Epithelial cell of proximal tubule (primary cell): ENCODE results near the gene MEA1. TPM values are rescaled to one million over a fixed set of nuclear protein-coding genes. Genes with fewer than 3 reads are reported as not detected.

Experiments
- DNase-seq: peaks from one replicate; pipeline ENCODE4 v3.0.0-alpha.2; 2011; ENCODE audit warnings: low read depth
- H3K4me3 ChIP-seq: 2 replicates; pipeline ENCODE4 v1.5.1; 2011; ENCODE audit warnings: low read depth, mild to moderate bottlenecking, low read length
- total RNA-seq: library from RNA; depleted of rRNA; stranded (reverse); fragments of >200 nt; gene quantifications from 2 replicates; pipeline ENCODE4 v1.2.3, GENCODE V29; 2015
- TF ChIP-seq, protein P1 (sequence below): conservative IDR thresholded peaks from 2 replicates; pipeline ENCODE4 v1.5.1; 2012; ENCODE audit warnings: low read depth, mild to moderate bottlenecking, low read length

MEA1 gene
- total RNA-seq, 1 donor from 2014 or later: 108 TPM

GRCh38 chr6:42993445-42993844, 20.3 kb downstream of the MEA1 start:
- DNase-seq: no peak
- TF ChIP-seq, protein P1, sequence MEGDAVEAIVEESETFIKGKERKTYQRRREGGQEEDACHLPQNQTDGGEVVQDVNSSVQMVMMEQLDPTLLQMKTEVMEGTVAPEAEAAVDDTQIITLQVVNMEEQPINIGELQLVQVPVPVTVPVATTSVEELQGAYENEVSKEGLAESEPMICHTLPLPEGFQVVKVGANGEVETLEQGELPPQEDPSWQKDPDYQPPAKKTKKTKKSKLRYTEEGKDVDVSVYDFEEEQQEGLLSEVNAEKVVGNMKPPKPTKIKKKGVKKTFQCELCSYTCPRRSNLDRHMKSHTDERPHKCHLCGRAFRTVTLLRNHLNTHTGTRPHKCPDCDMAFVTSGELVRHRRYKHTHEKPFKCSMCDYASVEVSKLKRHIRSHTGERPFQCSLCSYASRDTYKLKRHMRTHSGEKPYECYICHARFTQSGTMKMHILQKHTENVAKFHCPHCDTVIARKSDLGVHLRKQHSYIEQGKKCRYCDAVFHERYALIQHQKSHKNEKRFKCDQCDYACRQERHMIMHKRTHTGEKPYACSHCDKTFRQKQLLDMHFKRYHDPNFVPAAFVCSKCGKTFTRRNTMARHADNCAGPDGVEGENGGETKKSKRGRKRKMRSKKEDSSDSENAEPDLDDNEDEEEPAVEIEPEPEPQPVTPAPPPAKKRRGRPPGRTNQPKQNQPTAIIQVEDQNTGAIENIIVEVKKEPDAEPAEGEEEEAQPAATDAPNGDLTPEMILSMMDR: no peak
- H3K4me3 ChIP-seq: no peak overlapping the region

DNA sequence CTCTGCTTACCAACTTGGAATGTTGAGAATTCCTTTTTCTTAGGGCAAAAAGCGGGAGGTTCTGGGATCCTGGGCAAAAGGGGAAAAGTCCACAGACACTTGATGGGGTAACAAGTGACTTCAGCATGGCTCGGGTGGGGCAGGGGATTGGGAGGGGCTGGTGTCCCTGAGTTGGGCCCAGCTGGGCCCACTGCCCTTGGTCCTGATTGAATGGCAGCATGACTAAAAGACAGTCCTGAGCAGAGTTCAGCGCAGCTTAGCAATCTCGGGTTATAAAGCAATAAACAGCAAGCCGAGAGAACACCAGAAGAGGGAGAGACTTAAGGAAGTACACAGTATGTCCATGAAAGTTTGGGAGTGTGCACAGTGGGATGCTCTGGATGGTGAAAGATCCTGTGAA, 23.8 kb downstream of the MEA1 start:
- no peak overlapping the region for H3K4me3 ChIP-seq
- DNase-seq: no peak
- TF ChIP-seq, protein P1: no peak

GRCh38 chr6:42988486-42989020, 25.2 kb downstream of the MEA1 start:
- no peak for DNase-seq
- H3K4me3 ChIP-seq: no peak overlapping the region
- TF ChIP-seq, protein P1: no peak

DNA sequence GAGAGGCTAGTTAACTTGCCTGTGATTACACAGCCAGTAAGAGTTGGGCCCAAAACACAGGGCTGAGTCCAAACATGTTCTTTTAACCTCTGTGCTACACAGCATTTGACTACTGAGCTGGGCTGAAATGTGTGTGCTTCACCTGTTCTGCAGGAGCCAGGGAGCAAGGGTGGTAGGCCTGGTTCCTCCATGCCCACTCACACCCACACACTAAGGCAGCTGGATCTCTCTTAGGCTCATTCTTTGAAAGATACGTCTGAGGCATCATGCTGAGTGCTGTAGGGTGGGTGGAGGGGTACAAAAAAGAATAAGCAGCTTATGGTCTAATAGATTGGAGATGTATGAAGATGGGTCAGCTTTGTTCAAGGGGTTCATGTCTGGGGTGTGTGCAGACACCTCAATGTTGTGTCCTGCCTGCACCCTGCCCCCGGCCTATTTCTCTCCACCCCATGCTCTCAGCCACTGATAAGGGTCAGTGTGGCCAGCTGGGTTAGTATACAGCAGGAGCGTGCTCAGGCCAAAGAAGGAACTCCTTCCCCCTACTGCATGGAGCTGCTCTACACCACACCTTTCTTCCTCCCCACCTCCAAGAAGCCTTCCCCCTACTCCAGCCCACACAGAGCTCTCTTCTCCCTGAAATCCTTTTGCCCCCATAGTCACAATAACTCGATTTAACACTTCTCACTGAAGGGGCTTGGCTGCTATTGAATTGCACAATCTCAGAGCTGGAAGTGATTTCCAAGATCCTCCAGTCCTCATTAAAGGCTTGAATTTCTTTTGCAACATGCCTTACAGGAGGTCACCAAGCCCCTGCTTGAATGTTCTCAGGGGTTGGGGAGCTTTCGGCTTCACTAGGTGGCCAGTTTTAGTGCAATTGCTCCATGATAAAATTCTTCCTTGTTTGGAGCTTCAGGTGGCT, 26.0 kb downstream of the MEA1 start:
- no peak for DNase-seq
- H3K4me3 ChIP-seq: no peak overlapping the region
- TF ChIP-seq, protein P1: no peak

DNA sequence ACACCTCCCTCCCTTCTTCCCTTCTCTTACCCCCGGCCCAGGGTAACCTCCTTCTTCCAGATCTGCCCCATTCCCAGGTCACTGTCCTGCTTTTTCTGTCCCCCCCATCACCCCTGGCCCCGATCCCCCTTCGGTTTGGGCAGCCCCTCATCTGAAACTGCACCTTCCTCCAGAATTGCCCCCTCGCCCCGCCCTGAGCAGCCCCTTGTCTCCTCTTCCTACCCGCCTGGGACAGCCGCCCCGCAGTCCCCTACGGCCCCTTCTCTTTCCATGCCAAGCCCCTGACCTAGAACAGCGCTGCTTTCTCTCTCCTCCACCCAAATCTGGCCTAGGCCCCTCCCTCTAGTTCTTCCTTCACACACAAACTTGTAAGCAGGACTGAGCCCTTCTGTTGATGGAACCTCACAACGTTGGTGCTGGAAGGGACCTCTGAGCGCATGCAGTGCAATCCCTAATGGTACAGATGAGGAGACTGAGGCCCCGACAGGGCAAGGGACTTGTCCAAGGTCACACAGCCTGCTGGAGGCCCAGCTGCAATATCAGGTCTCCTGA, 28.7 kb downstream of the MEA1 start:
- TF ChIP-seq, protein P1: no peak
- H3K4me3 ChIP-seq: peak overlapping the region; percentile 95
- no peak for DNase-seq

DNA sequence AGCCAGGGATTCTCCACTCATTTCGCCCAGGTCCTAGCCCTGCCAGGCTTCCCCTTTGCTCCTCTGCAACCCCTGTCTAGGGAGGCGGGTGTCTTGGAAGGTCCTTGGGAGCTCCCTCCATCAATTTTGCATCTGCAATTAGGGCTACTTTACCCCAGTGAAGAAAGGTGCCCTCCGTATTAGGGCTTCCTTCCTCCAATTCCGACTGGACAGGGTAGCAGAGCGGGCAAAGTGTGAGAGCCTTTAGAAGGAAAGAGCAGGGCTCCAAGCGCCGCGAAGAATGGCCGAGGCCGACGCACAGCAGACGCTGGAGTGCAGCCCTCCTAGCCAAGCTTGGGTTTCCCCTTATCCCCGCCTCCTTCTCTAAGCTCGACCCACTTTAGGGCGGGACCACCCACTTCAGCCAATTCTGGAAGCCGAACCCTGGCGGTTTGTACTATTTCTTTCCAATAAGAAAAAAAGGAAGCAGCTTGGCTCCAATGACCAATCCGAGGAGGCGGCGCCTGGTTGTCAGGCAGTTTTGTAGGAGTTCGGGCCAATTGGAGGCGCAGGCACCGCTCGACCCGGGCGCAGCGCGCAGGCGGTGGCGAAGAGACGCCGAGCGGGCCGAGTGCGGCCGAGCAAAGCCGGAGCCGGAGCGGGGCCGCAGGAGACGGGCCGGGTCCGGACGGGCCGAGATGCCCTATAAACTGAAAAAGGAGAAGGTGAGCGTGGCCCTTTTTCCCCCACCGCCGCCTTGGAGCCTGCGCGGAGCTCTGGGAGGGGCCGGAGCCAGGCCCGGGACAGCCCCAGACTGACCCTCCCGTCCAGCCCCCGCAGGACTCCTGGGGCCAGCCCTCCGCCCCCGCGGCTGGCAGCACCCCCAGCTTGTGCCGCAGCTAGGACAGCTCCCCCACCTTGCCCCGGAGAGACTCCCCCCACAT, 29.5 kb downstream of the MEA1 start, which contains the start of gene PPP2R5D:
Gene PPP2R5D, plus strand, starts transcription at position 570 of the 923 bp plus-strand sequence. Its CDS starts 108 bp downstream, at position 678.
- DNase-seq: peak; percentile 94

More for the DNA sequence above, 29.5 kb downstream of the MEA1 start, which contains the start of gene PPP2R5D:
- TF ChIP-seq, protein P1: no peak
- H3K4me3 ChIP-seq: peak within 1 kb of the TSS; percentile 95
